HG02981 (cell line): ENCODE data around the gene MAX.
"Not testable (repeated sequence)": the region's sequence is repeated elsewhere in the genome, so short reads cannot be mapped to it uniquely, and the experiment has no call there.

Experiments used
- ATAC-seq: cut with Tn5 transposase; IDR thresholded peaks from one replicate; pipeline ENCODE4 v1.9.1; 2021; ENCODE audit warnings: mild to moderate bottlenecking, moderate library complexity; ENCODE audit not compliant: unreplicated experiment

MAX gene

GRCh38 chr14:65106316-65106715, 4.0 kb upstream of the MAX start:
- ATAC-seq, result no peak

DNA sequence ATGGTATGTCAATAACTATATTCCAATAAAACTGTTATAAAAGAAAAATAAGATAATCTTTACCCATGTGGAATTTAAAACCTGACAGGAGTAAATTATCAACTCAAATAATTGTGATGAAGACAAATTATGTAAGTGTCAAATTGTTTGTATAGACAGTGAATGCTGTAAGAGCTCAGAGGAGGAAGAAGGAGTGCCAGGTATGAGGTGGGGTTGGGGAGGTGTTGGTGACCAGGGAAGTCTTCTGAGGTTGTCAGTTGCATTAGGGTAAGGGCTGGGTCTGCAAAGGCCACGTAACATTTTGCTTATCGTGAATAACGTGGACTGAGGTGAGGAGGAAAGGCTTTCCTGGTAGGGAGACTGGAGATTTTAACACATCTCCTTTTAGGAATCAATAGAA, 2.5 kb upstream of the MAX start:
- no peak for ATAC-seq

GRCh38 chr14:65103150-65103760, 938 bp upstream of the MAX start:
- ATAC-seq, result no peak

DNA sequence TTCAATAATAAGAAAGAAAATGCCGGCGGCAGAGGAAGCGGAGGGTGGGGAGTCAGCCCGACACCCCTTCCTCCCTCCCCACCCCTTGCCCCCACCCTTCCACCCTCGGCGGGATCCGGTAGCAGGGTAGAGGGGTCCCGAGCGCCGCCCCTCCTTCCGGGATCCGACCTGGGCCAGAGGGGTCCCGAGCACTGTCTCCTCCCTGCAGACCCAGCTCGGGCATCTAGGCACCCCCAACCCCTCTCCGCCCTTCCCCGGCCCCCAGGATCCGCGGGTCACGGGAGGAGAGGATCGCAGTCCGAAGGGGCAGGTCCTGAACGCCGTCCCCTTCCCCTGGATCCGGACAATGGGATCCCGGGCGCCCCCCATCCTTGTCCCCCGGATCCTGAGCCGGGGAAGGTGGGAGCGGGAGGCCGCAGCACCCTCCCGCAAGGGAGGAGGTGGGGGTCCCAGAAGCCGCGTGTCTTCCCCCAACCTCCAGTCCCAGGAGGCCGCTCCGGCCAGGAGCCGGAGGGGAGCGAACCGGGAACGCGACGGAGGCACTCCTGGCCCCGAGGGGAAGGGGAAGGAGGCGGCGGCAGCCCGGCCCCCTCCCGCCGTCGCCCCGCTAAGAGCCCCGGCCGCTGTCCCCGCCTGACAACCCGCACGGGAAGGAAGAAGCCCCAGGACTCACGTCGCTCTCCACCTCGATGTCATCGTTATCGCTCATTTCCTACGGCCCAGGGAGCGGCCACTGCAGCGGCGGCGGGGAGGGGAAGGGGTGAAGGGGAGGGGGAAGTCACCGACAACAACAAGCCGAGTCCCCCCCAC, 481 bp downstream of the MAX start:
- no peak for ATAC-seq

GRCh38 chr14:65100922-65101541, 1.3 kb downstream of the MAX start:
- ATAC-seq, result no peak

DNA sequence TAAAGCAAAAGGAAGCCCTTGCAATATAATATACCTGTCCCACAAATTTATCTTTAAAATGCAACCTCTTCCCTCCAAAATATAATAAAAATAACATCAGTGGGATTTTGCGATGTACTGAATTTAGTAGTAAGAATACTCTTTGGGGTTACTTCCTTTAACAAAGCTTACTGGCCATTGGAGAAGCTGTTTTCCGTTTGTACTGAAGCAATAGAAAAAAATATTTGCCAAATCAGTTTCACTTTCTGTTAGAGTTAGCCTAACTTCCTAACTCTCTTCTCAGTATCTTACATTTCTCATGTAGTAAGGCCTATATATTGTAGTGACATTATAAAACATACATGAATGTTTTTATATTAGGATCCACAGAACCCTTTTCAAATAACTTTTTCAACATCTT, 3.7 kb downstream of the MAX start:
- no peak for ATAC-seq

- ATAC-seq, result no peak
Observed at GRCh38 chr14:65096323-65097089, 5.8 kb downstream of the MAX start.

DNA sequence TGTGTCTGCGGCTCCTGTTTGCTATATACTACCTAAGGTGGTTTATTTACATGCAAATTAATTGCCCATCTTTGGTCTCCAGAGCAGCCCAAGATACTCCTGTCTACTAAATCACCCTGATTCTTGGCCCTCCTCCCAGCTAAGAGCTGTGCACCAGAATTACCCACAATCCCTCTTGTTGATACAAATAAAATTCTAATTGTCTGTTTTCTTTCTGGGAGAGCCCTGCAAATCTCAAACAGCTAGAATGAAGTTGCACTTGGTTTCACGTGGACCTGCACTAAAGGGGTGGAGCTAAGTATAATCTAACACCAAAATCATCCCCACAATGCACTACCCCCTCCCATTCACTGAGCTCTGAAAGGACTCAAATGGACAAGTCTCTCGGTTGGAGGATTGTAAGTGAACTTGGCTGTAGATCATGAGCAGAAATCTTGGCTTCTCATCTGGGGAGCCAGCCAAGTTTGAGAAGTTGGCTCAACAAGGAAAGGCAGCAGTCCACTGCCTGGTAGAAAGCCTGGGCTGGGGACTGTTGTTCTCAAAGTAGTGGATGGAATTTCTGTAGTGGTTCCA, 6.6 kb downstream of the MAX start:
- no peak for ATAC-seq

DNA sequence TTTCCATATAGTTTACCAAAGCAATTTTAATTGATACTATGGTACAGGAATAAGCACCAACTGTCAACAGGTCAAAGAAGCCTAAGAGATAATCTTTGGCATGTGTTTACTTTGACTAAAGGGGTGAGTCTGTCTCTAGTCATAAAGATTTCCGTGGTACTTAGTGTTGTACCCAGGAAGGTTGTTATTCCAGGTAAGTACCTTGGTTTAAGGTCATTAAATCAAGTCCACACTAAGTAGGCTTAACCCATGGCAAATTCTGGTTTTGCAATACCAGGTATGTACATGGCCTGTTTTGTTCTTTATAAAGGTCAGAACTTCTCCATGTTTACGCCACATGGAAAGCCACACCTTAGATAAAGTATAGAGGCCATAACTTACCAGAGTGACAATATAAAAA, 10.0 kb downstream of the MAX start:
- ATAC-seq, result no peak

DNA sequence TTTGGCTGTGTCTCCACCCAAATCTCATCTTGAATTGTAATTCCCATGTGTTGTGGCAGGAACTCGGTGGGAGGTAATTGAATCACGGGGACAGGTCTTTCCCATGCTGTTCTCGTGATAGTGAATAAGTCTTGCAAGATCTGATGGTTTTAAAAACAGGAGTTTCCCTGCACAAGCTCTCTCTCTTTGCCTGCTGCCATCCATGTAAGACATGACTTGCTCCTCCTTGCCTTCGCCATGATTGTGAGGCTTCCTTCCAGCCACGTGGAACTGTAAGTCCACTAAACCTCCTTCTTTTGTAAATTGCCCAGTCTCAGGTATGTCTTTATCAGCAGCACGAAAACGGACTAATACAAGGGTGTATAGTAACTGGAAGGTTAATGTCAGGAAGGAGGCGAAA, 14.5 kb downstream of the MAX start:
- not testable (repeated sequence) for ATAC-seq

DNA sequence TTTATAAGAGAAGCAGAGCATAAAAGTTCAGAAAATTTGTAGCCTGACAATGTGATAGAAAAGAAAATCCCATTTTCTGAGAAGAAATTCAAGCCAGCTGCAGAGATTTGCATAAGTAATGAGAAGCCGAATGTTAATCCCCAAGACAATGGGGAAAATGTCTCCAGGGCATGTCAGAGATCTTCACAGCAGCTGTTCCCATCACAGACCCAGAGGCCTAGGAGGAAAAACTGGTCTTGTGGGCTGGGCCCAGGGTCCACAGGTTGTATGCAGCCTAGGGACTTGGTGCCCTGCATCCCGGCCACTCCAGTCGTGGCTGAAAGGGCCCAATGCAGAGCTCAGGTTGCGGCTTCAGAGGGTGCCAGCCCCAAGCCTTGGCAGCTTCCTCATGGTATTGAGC, 15.6 kb downstream of the MAX start:
- ATAC-seq, result not testable (repeated sequence)

DNA sequence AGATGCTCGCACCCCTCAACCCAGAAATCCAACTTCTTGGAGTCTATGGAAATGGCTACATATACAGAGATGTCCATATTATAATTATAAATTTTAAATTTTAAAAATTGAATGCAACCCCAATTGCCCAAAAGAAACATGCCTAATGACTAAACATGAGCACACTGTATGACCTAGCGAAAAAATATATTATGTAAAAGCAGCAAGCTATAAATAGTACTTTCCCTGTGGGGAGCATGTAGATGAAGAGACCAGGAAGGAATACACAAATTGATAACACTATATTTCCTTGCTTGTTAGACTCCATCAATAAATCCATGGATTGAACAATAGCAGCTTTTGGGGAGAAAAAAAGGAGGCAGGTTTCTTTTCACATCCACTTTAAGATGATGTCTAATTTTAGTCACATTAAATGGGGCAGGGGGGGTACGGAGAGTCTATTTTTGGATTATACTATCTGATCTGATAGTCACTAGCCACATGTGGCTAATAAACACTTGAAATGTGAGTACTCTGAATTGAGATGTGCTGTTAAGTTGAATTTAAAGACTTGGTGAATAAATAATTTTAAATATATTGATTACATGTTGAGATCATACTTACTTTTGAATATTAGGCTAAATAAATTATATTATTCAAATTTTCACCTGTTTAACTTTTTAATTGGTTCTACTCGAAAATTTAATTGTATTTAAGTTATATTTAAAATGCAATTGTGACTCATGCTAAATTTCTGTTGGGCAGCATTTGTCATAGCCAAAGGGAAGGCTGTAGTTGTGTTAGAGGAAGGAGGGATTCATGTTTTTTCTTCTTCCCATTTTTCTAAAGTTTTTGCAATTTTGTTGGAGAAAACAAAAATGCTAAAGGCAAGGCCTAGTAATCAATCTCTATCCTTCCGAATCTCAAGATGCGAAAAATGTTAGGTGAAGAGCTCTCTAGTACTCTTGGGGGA, 17.5 kb downstream of the MAX start:
- no peak for ATAC-seq

DNA sequence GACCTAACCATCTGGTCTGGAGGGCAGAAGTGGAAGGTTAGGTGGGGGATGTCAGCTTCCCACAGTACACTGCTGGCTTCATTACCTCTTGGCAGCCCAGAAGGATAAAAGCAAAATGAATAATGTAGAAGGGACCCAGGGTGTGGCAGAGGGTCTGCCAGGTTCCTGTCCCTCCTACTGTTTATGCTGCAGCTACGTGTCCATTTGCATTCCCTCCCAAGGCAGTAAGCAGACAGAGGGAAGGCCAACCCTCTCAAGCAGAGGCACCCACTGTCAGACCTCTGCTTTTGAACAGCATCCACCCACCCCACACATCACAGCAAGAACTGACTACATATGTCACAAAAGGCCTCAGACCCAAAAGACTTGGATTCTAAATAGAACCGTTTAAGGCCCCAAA, 19.4 kb downstream of the MAX start:
- no peak for ATAC-seq

GRCh38 chr14:65080960-65081747, 21.2 kb downstream of the MAX start:
- ATAC-seq, result no peak

DNA sequence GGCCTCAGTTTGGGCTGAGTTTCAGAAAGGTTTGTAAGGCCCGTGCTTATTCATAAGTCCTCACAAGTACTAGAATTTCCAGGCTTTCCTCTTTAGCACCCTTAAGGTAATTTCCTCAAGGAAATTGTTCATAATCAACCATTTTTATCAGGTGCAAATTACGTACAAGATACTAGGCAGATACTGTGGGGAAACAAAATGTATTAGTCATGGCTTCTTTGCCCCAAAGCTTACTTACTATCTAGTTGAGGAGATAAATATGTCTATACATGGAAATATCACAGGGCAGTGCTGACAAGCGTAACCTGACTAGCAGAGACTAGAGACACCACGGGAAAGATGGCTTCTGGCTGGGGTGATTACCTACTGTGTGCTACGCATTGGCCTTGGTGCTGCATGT, 22.5 kb downstream of the MAX start:
- no peak for ATAC-seq

GRCh38 chr14:65079201-65079600, 23.1 kb downstream of the MAX start:
- no peak for ATAC-seq

DNA sequence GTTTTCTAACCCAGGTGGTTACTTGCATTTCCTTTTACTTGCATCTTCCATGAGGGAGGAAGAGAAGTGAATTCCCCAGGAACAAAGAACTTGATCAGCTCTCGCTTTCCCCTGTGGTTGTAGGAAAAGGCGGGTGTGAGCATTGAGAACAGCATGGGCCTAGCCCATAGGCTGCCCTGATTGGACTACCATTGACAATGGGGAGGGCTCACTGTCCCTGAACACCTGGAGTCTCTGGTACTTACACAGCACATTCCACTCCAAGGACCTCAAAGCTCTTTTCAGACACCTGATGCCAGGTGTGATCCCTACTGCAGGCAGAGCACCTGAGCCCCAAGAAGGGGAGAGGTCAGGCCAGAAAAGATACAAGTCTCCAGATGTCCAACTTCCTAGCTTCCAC, 25.0 kb downstream of the MAX start:
- ATAC-seq, result no peak

DNA sequence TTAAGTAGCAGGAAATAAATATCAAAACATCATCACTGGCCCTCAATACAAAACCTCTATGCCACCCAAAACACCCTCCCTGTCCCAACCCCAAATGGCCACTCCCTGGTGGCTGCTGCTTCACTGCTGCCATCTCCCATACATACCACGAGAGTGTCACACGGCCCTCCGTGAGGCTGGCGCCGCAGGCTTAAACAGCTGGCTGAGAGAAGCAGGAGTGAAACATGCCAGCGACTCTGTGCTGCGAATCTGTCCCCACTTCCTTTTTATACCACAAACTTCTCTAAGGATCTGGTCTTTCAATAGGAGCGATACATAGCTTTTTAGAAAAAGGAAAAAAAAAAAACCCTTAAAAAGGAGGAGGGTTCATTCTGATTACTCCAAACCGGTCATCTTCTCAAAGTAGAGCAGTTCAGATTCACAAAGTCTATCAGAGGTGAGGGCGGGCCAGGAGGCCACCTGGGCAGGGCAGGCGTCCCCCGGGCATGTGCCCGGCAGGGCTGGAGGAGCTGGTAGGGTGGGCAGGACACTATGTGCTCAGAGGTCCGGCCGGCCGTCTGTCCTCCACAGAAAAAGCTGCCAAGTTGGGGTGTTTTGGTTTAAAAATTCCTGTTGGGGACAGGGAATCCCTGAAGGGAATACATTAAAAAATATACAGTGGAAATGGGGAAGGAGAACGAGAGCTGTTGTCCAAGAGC, 26.5 kb downstream of the MAX start:
- no peak for ATAC-seq
